Activated CD4-positive, alpha-beta T cell treated with anti-CD3 and anti-CD28 coated beads, Interleukin-2, amount 50 U/mL, for 48 hours (primary cell): ENCODE results near the gene ZC3H7B.
A peak's percentile ranks its signal among the peaks of the same experiment; 100 is the strongest.
"Not testable (repeated sequence)": the region's sequence is repeated elsewhere in the genome, so short reads cannot be mapped to it uniquely, and the experiment has no call there.

ENCODE experiments used
- DNase-seq, 2 experiments: peaks; one replicate each; pipeline ENCODE4 v3.0.0-alpha.2; 2020

Gene ZC3H7B

GRCh38 chr22:41383085-41383484, 81.8 kb downstream of the ZC3H7B start:
- no peak for DNase-seq

GRCh38 chr22:41384128-41384527, 82.8 kb downstream of the ZC3H7B start:
- DNase-seq, result no peak

GRCh38 chr22:41387341-41387740, 86.0 kb downstream of the ZC3H7B start:
- no peak for DNase-seq

GRCh38 chr22:41394012-41394356, 92.7 kb downstream of the ZC3H7B start:
- DNase-seq, result no peak

GRCh38 chr22:41395531-41396240, 94.4 kb downstream of the ZC3H7B start:
- DNase-seq, result no peak

- DNase-seq, result no peak
Observed at GRCh38 chr22:41397143-41397811, 96.0 kb downstream of the ZC3H7B start.

- DNase-seq, result no peak
Observed at GRCh38 chr22:41398921-41399320, 97.6 kb downstream of the ZC3H7B start.

DNA sequence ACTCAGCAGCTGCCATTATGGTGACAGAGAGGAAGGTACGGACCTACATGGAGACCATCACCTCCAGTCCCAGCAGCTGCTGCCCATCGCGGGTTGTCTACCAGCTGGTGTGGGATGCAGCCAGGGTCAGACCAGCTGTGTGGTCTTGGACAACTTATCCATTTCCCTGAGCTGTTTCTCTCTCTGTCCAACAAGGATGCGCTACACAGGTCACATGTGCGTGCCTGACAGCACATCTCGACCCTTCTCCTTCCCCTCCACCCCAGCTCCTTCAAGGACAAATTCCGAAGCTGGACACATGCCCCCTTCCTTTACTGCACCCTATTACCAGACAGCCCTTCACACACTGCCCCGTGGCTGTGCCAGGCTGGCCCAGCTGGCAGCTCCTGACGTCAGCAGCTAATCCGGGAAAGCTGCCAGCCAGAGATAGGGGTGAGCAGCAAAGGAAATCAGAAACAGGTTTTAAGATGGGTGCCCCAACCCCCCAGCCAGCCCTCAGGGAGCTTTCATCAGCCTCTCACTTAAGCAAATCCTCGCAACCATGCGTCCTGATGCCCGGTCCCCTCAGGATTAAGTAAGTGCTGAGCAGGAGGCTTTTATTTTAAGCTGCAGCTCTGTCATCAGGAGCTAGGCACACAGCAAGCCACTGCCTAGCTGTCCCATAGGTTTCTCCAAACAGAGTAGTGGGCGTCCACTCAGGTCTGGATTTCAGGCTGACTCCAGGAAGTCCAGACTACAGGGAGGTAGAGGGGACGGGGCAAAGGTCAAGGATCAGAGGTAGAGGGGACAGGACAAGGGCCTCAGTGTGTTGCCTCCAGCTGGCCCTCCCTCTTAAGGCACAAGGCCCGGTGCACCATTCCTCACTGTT, 100.7 kb downstream of the ZC3H7B start:
- no peak for DNase-seq

- DNase-seq, result not testable (repeated sequence)
Observed at GRCh38 chr22:41402851-41403250, 101.5 kb downstream of the ZC3H7B start.

GRCh38 chr22:41403532-41404318, 102.4 kb downstream of the ZC3H7B start:
- DNase-seq, result peak; percentile 85 to 89

GRCh38 chr22:41405588-41405987, 104.3 kb downstream of the ZC3H7B start:
- DNase-seq, result peak; percentile 47 to 51

DNA sequence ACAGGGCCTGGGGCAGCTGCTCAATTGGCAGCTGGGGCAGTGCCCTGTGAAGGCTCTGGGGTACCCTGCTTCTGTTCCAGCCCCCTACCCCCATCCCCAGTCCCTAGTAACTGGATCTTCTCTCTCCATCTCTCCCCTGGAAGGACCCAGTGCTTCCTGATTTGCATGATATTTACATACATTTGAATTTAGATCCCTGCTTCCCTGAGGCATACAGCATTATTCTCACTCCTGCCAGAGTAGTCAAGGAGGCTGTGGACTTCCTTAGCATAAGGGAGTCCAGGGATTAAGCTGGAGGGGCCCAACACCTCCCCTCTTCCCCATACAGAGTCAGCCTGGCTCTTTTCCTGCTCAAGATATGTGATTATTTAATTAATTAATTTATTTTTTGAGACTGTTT, 105.1 kb downstream of the ZC3H7B start:
- DNase-seq, result no peak

DNA sequence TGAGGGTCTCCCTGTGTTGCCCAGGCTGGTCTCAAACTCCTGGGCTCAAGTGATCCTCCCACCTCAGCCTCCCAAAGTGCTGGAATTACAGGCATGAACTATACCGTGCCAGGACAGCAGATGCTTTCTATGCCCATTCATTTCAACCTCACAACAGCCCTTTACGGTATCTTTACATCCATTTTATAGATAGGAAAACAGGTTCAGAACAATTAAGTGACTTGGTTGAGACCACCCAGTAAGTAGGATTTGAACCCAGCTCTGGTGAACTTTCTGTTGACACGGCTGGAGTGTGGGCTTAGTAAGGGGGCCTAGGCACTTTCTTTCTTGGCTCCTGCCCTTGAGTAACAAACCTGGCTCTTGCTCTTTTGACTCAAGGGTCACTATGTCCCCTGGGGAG, 106.1 kb downstream of the ZC3H7B start:
- DNase-seq, result no peak

DNA sequence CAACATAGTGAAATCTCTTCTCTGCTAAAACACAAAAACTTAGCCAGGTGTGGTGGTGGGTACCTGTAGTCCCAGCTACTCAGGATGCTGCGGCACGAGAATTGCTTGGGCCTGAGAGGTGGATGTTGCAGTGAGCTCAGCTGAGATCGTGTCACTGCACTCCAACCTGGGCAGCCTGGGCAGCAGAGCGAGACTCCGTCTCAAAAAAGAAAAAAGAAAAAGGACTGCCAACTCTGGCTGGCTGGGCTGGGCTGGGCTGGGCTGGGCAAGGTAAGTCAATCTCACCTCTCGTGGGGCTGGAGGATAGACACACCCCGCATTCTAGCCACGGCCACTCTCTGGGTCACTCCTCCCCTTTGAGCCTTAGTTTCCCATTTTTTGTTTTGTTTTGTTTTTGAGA, 107.3 kb downstream of the ZC3H7B start:
- DNase-seq, result no peak
